HuH-7.5 (cell line): ENCODE data around the gene UCN.

Experiments used
- DNase-seq: peaks from one replicate; pipeline ENCODE4 v3.0.0; 2011; ENCODE audit warnings: low spot score

The UCN gene

GRCh38 chr2:27261241-27261925 is 46.9 kb downstream of the UCN start:
- no peak for DNase-seq

GRCh38 chr2:27258051-27258450 is 50.2 kb downstream of the UCN start:
- no peak for DNase-seq
